GM13976 (cell line): ENCODE results near the gene FBXO42.

Experiments used
- DNase-seq: peaks from one replicate; pipeline ENCODE4 v3.0.0; 2012; ENCODE audit warnings: low spot score
- CTCF ChIP-seq: IDR thresholded peaks from 2 replicates; pipeline ENCODE4 v1.5.1; 2012; ENCODE audit warnings: borderline replicate concordance, mild to moderate bottlenecking; ENCODE audit not compliant: insufficient read depth; ENCODE audit errors: extremely low read depth, missing control alignments, control extremely low read depth
- in situ Hi-C: fragments of 300-500 bp; cut with MboI; formaldehyde crosslinking; loops from one replicate; pipeline ENCODE4 v1.12.0; 2022; ENCODE audit warnings: low sequenced_read_pairs, mixed read lengths, inconsistent platforms; ENCODE audit not compliant: unreplicated experiment

The FBXO42 gene

DNA sequence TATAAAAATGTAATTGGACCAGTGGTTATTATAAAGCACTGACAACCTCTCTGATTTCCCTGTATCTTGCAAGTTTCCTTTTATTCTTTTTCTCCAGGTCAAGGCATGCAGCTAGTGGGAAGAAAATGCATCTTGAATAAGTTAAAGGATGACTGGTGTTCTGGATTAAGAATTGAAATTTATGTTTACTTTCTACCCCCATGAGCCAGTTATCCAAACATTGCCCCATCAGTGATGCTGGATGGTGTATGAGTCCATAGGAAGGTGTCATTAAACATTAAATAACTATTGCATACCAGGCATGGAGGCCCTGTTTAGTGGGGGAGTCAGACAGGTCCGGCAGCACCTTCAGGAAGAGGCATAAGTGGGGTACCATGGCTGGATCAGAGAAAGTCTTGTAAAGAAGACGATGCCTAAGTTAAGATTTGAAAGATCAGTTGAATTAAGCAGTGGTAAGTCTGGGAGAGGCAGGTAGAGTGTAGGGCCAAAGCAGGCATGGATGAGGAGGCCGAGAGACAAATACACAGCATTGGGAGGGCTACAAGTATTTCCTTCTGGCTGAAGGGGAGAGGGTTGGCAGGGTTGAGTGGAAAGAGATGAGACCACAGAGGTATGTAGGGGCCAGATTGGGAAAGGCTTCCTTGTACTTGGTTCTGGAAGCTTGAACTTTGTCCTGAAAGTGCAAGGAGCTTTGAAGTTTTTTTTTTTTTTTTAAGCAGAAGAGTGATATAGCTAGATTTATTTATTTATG is 20.4 kb upstream of the FBXO42 start:
- DNase-seq = no peak
- no peak for TF ChIP-seq CTCF
- in situ Hi-C loops = loop anchor here (25.0 kb wide), 1 partner anchor 285 kb away; no protein-coding TSS in a partner anchor

- DNase-seq = no peak
- TF ChIP-seq CTCF = no peak
- in situ Hi-C loops = loop anchor here (25.0 kb wide), 1 partner anchor 284 kb away; no protein-coding TSS in a partner anchor
Observed at GRCh38 chr1:16371725-16372124, 19.4 kb upstream of the FBXO42 start.

DNA sequence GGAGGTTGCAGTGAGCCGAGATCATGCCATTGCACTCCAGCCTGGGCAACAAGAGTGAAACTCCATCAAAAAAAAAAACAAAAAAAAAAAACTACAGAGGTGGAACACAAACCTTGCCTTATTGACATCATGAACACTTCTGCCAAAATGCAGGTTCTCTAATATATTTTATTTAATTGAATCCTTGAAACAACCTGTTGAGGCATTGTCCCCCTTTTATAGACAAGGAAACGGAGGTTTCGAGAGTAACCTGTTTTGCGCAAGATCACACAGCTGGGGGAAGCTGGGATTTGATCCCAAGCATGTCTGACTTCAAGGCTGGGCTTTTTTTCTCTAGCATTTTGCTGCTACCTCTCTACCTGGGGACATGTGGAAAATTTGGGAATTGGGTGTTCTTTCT is 17.5 kb upstream of the FBXO42 start:
- in situ Hi-C loops = loop anchor here (25.0 kb wide), 1 partner anchor 283 kb away; no protein-coding TSS in a partner anchor
- no peak for TF ChIP-seq CTCF

GRCh38 chr1:16367968-16368890 is 15.9 kb upstream of the FBXO42 start:
- no peak for TF ChIP-seq CTCF
- in situ Hi-C loops = loop anchor here (25.0 kb wide), 1 partner anchor 281 kb away; no protein-coding TSS in a partner anchor
- DNase-seq = no peak

More for the DNA sequence above, 17.5 kb upstream of the FBXO42 start:
- no peak for DNase-seq

- in situ Hi-C loops = loop anchor here (25.0 kb wide), 1 partner anchor 280 kb away; no protein-coding TSS in a partner anchor
- DNase-seq = peak; percentile 80
- no peak for TF ChIP-seq CTCF
Observed at GRCh38 chr1:16367258-16367967, 15.1 kb upstream of the FBXO42 start.
